ENCODE data around the gene PRTG. TPM values are rescaled to one million over a fixed set of nuclear protein-coding genes. Genes with fewer than 3 reads are reported as not detected.

The PRTG gene
- total RNA-seq, 4 donors from 2014 or later = 0.42 to 1.9 (median 1.8) TPM

DNA sequence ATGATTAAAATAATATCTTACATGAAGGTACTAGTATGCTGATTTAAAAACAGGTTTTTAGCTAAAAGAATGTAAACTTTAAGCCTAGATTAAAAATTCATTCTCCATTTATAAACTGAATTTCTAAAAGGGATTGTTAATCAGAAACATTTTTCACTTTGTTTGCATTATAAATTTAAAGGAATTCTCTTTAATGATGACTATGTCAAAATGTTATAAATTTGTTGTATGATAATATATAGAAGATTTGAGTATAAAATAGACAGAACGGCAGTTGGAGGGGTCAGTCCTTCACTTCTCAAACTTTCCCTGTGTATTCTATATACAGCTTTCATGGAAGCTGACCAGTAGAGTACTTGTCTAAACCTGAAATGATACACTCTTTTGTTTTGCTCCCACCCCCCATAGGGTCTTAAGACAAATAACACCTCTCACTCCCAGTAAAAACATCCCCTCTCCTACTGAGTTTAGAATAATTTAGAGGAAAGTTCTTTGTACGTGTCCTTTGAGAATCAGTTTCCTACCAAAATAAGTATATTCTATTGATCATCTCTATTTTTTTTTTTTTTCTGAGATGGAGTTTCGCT lies 90.0 kb downstream of the PRTG start:
- TF ChIP-seq POLR2A (IDR thresholded peaks at IDR 0.05; ENCODE audit: low read depth) (no peak), EP300 (IDR thresholded peaks at IDR 0.05) (no peak), POLR2AphosphoS5 (IDR thresholded peaks at IDR 0.05) (no peak)
- TF ChIP-seq, protein P1, sequence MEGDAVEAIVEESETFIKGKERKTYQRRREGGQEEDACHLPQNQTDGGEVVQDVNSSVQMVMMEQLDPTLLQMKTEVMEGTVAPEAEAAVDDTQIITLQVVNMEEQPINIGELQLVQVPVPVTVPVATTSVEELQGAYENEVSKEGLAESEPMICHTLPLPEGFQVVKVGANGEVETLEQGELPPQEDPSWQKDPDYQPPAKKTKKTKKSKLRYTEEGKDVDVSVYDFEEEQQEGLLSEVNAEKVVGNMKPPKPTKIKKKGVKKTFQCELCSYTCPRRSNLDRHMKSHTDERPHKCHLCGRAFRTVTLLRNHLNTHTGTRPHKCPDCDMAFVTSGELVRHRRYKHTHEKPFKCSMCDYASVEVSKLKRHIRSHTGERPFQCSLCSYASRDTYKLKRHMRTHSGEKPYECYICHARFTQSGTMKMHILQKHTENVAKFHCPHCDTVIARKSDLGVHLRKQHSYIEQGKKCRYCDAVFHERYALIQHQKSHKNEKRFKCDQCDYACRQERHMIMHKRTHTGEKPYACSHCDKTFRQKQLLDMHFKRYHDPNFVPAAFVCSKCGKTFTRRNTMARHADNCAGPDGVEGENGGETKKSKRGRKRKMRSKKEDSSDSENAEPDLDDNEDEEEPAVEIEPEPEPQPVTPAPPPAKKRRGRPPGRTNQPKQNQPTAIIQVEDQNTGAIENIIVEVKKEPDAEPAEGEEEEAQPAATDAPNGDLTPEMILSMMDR (IDR thresholded peaks at IDR 0.05) = no peak
- H3K27me3 ChIP-seq = no peaks in the 10 kb centered on the region
- intact Hi-C loops (cut with DNase I) = no loop called here
- H3K36me3 ChIP-seq = no peaks in the 10 kb centered on the region
- WGBS = 93% methylated on average over 3 of the region's 3 CpGs
- no peaks in the 10 kb centered on the region for H3K9me3 ChIP-seq
- H3K27ac ChIP-seq (replicated peaks in 1 of 4) = no peak overlapping the region
- no peak overlapping the region for H3K4me3 ChIP-seq
- H3K4me1 ChIP-seq = no peaks in the 10 kb centered on the region
- DNase-seq (ENCODE audit: extremely low spot score) = no peak

DNA sequence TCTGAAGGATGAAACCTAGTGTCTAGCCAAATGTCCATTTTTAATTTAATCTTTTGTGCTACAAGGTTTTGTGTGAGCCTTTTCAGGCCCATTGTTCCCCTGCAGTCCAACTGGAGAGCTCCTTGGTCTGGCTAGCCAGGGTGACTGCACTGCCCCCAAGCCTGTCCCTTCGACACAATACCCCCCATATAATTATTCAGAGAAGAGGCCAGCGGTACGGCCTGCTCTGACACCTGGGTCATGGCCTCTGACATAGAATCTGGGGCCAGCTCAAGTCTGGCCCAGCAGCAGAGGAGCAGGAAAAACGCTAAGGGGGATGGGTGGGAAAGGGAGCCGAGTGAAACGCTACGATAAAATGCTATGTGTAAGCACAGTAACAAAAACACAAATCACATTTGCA lies 90.6 kb downstream of the PRTG start:
- no peaks in the 10 kb centered on the region for H3K9me3 ChIP-seq
- H3K4me1 ChIP-seq = no peaks in the 10 kb centered on the region
- intact Hi-C loops (cut with DNase I) = no loop called here
- no peaks in the 10 kb centered on the region for H3K36me3 ChIP-seq
- WGBS = 92% methylated on average over 7 of the region's 7 CpGs
- no peak overlapping the region for H3K4me3 ChIP-seq
- no peak overlapping the region for H3K27ac ChIP-seq (replicated peaks in 1 of 4)
- no peak for DNase-seq (ENCODE audit: extremely low spot score)
- no peaks in the 10 kb centered on the region for H3K27me3 ChIP-seq
- TF ChIP-seq, protein P1 (IDR thresholded peaks at IDR 0.05) = no peak
- TF ChIP-seq POLR2AphosphoS5 (IDR thresholded peaks at IDR 0.05) (no peak), POLR2A (IDR thresholded peaks at IDR 0.05; ENCODE audit: low read depth) (no peak), EP300 (IDR thresholded peaks at IDR 0.05) (no peak)

DNA sequence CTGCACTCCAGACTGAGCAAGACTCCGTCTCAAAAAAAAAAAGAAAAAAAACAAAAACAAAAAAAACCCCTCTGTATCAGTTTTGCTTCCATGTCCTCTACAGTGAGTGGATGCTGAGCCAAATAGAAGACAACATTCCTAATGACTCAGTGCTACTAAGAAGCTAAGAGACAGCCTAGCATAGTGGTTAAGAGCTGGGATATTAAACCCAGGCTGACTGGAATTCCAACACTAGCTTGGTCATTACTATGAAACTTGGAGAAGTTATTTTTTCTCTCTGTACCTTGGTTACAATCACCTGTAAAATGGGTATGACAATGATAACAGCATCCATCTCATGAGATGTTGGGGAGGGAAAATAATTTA lies 93.9 kb downstream of the PRTG start:
- no peaks in the 10 kb centered on the region for H3K9me3 ChIP-seq
- DNase-seq (ENCODE audit: extremely low spot score) = no peak
- H3K27ac ChIP-seq (replicated peaks in 1 of 4) = no peak overlapping the region
- intact Hi-C loops (cut with DNase I) = loop anchor here (2.0 to 10.0 kb wide), 4 partner anchors 153 to 403 kb away; no protein-coding TSS in a partner anchor
- H3K36me3 ChIP-seq = no peaks in the 10 kb centered on the region
- no peaks in the 10 kb centered on the region for H3K27me3 ChIP-seq
- WGBS = 86% methylated on average over 1 of the region's 1 CpG
- no peak for TF ChIP-seq EP300 (IDR thresholded peaks at IDR 0.05)
- TF ChIP-seq, protein P1 (IDR thresholded peaks at IDR 0.05) = no peak
- TF ChIP-seq POLR2AphosphoS5 (IDR thresholded peaks at IDR 0.05) = no peak
- TF ChIP-seq POLR2A (IDR thresholded peaks at IDR 0.05; ENCODE audit: low read depth) = no peak
- no peaks in the 10 kb centered on the region for H3K4me1 ChIP-seq
- H3K4me3 ChIP-seq = no peak overlapping the region

DNA sequence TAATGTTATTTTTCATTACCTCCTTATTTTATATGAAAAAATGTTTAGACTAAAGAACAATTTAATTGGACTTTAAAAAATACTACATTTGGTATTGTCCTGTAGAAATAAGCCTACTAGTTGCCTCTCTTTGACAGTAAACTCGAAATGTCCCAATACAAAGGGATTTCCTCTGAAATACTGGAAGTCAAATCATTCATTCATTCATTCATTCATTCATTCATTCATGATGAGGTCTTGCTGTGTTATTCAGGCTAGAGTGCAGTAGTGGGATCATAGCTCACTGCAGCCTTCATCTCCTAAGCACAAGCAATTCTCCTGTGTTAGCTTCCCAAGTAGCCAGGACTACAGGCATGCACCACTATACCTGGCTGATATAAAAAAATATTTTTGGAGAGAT lies 104.2 kb downstream of the PRTG start:
- Histone ChIP-seq H3K27me3 (no peaks in the 10 kb centered on the region), H3K27ac (replicated peaks in 1 of 4) (no peak overlapping the region), H3K4me1 (no peaks in the 10 kb centered on the region), H3K4me3 (no peak overlapping the region), H3K36me3 (no peaks in the 10 kb centered on the region), H3K9me3 (no peaks in the 10 kb centered on the region)
- intact Hi-C loops (cut with DNase I) = no loop called here
- no peak for TF ChIP-seq POLR2A (IDR thresholded peaks at IDR 0.05; ENCODE audit: low read depth)
- DNase-seq (ENCODE audit: extremely low spot score) = no peak
- WGBS = 95% methylated on average over 1 of the region's 1 CpG

DNA sequence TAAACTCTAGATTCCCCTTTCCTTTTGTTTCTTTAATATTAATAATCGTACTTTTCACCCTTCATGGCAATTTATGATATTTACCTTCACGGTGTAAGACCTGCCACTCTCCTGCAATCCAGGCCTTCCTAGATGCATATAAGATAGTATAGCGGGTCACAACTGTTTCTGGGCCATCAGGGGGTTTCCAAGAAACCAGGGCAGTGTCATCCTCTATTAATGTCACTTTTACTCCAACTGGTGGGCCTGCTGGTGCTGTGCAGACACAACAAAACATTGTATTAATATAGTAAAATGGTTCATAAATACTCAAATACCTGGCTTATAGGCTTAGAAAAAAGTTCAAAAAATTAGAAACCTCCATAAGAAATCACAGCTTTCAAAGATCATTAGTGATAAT lies 105.9 kb downstream of the PRTG start:
- intact Hi-C loops (cut with DNase I) = no loop called here
- H3K27me3 ChIP-seq = no peaks in the 10 kb centered on the region
- H3K4me1 ChIP-seq = no peaks in the 10 kb centered on the region
- DNase-seq (ENCODE audit: extremely low spot score) = no peak
- no peak for TF ChIP-seq POLR2AphosphoS5 (IDR thresholded peaks at IDR 0.05)
- no peaks in the 10 kb centered on the region for H3K36me3 ChIP-seq
- WGBS = 93% methylated on average over 3 of the region's 3 CpGs
- H3K4me3 ChIP-seq = no peak overlapping the region
- H3K9me3 ChIP-seq = no peaks in the 10 kb centered on the region
- no peak overlapping the region for H3K27ac ChIP-seq (replicated peaks in 1 of 4)

DNA sequence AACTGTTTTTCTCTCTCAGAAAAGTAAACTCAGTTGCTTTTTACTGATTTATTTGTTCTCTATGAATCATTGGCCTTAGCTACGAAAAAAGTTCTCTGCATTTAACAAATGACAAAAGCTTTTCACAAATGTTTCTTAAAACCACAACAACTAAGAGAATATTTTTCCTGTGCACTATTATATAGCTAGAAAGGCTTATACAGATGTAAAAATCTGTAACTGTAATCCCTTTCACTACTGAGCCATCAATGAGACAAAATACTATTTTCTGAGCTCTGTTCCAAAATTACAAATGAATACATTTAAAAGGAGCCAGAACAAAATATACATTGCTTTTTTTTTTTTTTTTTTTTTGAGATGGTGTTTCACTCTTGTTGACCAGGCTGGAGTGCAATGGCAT lies 109.2 kb downstream of the PRTG start:
- H3K4me1 ChIP-seq = no peaks in the 10 kb centered on the region
- no peak for TF ChIP-seq POLR2AphosphoS5 (IDR thresholded peaks at IDR 0.05)
- no peak for TF ChIP-seq EP300 (IDR thresholded peaks at IDR 0.05)
- no peak overlapping the region for H3K27ac ChIP-seq (replicated peaks in 1 of 4)
- DNase-seq (ENCODE audit: extremely low spot score) = no peak
- intact Hi-C loops (cut with DNase I) = no loop called here
- no peaks in the 10 kb centered on the region for H3K27me3 ChIP-seq
- WGBS = 83% methylated on average over 1 of the region's 1 CpG
- peaks cover 0 to 8% (median 0%) of the 10 kb centered on the region in 4 donors for H3K36me3 ChIP-seq
- H3K4me3 ChIP-seq = no peak overlapping the region
- H3K9me3 ChIP-seq = no peaks in the 10 kb centered on the region
